Mucosa of rectum (tissue), 2 donors: ENCODE measurements around the gene TMEM44.
"Not testable (repeated sequence)": the region's sequence is repeated elsewhere in the genome, so short reads cannot be mapped to it uniquely, and the experiment has no call there.

Experiments
- H3K27ac ChIP-seq, 2 donors: one replicate each; pipeline ENCODE4 v1.7.0; 2013; ENCODE audit warnings: inconsistent platforms in 2 of 2, low read depth in 2 of 2, low read length in 2 of 2
- H3K27me3 ChIP-seq, 2 donors: one replicate each; pipeline ENCODE4 v1.7.0; 2013; ENCODE audit warnings: low read length in 2 of 2; ENCODE audit not compliant: control insufficient read depth in 2 of 2, insufficient read depth in 2 of 2
- H3K36me3 ChIP-seq, 2 donors: one replicate each; pipeline ENCODE4 v1.7.0; 2013; ENCODE audit warnings: low read length in 2 of 2; ENCODE audit not compliant: control insufficient read depth in 2 of 2, insufficient read depth in 2 of 2
- H3K4me1 ChIP-seq, 2 donors: one replicate each; pipeline ENCODE4 v1.7.0; 2013; ENCODE audit warnings: low read length in 2 of 2, mild to moderate bottlenecking in 1 of 2; ENCODE audit not compliant: control insufficient read depth in 2 of 2, insufficient read depth in 2 of 2
- H3K4me3 ChIP-seq, 2 donors: one replicate each; pipeline ENCODE4 v1.7.0; 2013; ENCODE audit warnings: low read length in 2 of 2
- H3K9ac ChIP-seq, 2 donors: one replicate each; pipeline ENCODE4 v1.7.0; 2013; ENCODE audit warnings: low read length in 2 of 2, low read depth in 1 of 2, mild to moderate bottlenecking in 1 of 2
- H3K9me3 ChIP-seq, 2 donors: one replicate each; pipeline ENCODE4 v1.7.0; 2013; ENCODE audit warnings: low read length in 2 of 2; ENCODE audit not compliant: control insufficient read depth in 2 of 2
- donor health status: healthy.
- donor health status: Normal muscosa, but diverticular disease.

The TMEM44 gene

DNA sequence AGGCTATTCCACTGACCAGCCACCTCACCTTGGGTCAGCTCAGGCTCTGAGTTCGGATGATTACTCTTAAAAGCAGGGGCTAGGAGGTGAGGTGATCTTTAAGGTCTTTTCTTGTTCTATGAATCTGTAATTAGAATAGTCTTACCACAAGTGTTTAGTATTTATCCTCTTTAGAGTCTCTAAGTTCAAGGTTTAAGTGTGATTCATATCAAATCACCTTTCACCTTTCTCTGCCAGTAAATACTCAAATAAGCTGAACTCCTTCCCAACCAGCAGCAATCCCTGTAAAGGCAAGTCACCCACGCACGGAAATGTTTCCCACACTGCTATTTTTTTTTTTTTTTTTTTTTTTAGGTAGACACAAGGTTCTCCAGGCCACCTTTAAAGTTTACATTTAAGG is 14.5 kb upstream of the TMEM44 start:
- H3K36me3 ChIP-seq: peaks cover 70 to 71% of the 10 kb centered on the region in 2 donors
- no peaks in the 10 kb centered on the region for H3K27me3 ChIP-seq
- no peaks in the 10 kb centered on the region for H3K4me1 ChIP-seq
- no peak overlapping the region for H3K27ac ChIP-seq
- no peaks in the 10 kb centered on the region for H3K9me3 ChIP-seq
- no peak overlapping the region for H3K4me3 ChIP-seq
- no peak overlapping the region for H3K9ac ChIP-seq

GRCh38 chr3:194642769-194643168 is 9.6 kb upstream of the TMEM44 start:
- Histone ChIP-seq H3K4me1 (no peaks in the 10 kb centered on the region), H3K27me3 (no peaks in the 10 kb centered on the region), H3K9ac (no peak overlapping the region), H3K36me3 (peaks cover 46 to 56% of the 10 kb centered on the region in 2 donors), H3K9me3 (no peaks in the 10 kb centered on the region), H3K27ac (no peak overlapping the region), H3K4me3 (no peak overlapping the region)

DNA sequence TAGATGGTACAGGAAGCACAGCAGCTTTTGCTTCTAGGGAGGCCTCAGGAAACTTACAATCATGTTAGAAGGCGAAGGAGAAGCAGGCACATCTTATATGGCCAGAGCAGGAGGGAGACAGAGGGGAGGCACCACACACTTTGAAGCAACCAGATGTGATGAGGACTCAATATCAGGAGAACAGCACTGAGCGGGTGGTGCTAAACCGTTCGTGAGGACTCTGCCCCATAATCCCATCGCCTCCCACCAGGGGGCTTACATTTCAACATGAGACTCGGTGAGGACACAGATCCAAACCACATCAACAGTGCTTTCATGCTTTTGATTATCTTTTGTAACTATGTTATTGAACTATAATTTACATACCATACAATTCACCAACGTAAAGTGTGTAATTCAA is 7.6 kb upstream of the TMEM44 start:
- no peaks in the 10 kb centered on the region for H3K27me3 ChIP-seq
- no peak overlapping the region for H3K9ac ChIP-seq
- peaks cover 42 to 45% of the 10 kb centered on the region in 2 donors for H3K36me3 ChIP-seq
- no peaks in the 10 kb centered on the region for H3K4me1 ChIP-seq
- no peaks in the 10 kb centered on the region for H3K9me3 ChIP-seq
- H3K4me3 ChIP-seq: no peak overlapping the region
- no peak overlapping the region for H3K27ac ChIP-seq

- H3K4me1 ChIP-seq: no peaks in the 10 kb centered on the region
- H3K4me3 ChIP-seq: no peak overlapping the region
- no peak overlapping the region for H3K9ac ChIP-seq
- H3K27ac ChIP-seq: no peak overlapping the region
- H3K36me3 ChIP-seq: peaks cover 29 to 34% of the 10 kb centered on the region in 2 donors
- no peaks in the 10 kb centered on the region for H3K27me3 ChIP-seq
- H3K9me3 ChIP-seq: no peaks in the 10 kb centered on the region
Measured at GRCh38 chr3:194638991-194639605, 5.9 kb upstream of the TMEM44 start.

- Histone ChIP-seq H3K27ac (no peak overlapping the region), H3K9ac (no peak overlapping the region), H3K4me3 (no peak overlapping the region), H3K9me3 (no peaks in the 10 kb centered on the region), H3K36me3 (peaks cover 17 to 23% of the 10 kb centered on the region in 2 donors), H3K27me3 (no peaks in the 10 kb centered on the region), H3K4me1 (peaks cover 3 to 4% of the 10 kb centered on the region in 2 donors)
Measured at GRCh38 chr3:194637541-194638400, 4.6 kb upstream of the TMEM44 start.

DNA sequence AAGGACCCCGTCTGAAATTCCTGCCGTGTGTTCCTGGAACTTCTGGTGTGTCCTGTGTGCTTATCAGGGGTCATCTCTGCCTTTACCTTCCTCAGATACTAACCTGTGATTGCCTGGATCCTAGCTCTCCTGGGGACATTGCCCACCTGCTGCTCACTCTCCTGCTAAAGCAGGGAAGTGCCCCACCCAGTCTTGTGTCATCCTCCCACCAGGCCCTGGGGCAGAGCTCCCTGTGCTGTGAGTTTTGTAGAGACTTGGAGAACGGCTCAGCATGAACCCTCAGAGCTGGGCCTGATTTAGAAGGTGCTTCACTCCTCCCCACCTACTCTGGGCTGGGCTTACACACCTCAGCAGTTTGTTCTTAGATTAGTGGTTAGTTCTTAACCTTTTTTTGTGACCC is 3.8 kb upstream of the TMEM44 start:
- Histone ChIP-seq H3K4me1 (peaks cover 7 to 10% of the 10 kb centered on the region in 2 donors), H3K9me3 (no peaks in the 10 kb centered on the region), H3K4me3 (no peak overlapping the region), H3K9ac (no peak overlapping the region), H3K36me3 (peaks cover 14 to 18% of the 10 kb centered on the region in 2 donors), H3K27me3 (no peaks in the 10 kb centered on the region), H3K27ac (no peak overlapping the region)

- Histone ChIP-seq H3K36me3 (peaks cover 14% of the 10 kb centered on the region in 2 donors), H3K27ac (peak overlapping the region; percentile 88 to 94), H3K9ac (peak overlapping the region; percentile 56 to 79), H3K4me1 (peaks cover 7 to 10% of the 10 kb centered on the region in 2 donors), H3K27me3 (no peaks in the 10 kb centered on the region), H3K4me3 (peak overlapping the region; percentile 78 to 80), H3K9me3 (no peaks in the 10 kb centered on the region)
Measured at GRCh38 chr3:194632809-194633348, 340 bp downstream of the TMEM44 start.

GRCh38 chr3:194632226-194632808 is 902 bp downstream of the TMEM44 start:
- Histone ChIP-seq H3K36me3 (peaks cover 16 to 17% of the 10 kb centered on the region in 2 donors), H3K4me3 (peak overlapping the region; percentile 78 to 80), H3K9me3 (no peaks in the 10 kb centered on the region), H3K9ac (peak overlapping the region; percentile 56 to 79), H3K4me1 (peaks cover 7 to 10% of the 10 kb centered on the region in 2 donors), H3K27ac (peak overlapping the region; percentile 88 to 94), H3K27me3 (no peaks in the 10 kb centered on the region)

DNA sequence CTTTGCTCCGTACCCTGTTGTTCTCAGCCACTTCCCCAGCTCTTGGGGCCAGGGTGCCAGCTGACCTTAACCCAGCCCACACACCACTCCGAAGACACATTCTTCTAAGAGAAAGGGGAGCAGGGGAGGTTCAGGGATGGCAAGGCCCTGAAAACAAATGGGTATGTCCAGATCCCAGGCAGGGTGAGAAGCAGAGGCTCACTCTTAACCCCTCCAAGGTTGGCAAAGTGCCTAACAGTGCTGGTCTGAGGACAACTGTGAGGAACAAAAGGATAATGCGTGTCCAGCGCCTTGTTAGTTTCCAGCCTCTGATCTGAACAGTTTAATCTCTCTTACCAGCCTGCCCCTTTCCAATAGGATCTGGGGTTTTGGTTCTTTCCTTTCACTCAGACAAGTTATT is 1.5 kb downstream of the TMEM44 start:
- H3K9me3 ChIP-seq: no peaks in the 10 kb centered on the region
- peaks cover 7 to 10% of the 10 kb centered on the region in 2 donors for H3K4me1 ChIP-seq
- H3K36me3 ChIP-seq: peaks cover 18 to 22% of the 10 kb centered on the region in 2 donors
- no peaks in the 10 kb centered on the region for H3K27me3 ChIP-seq
- H3K9ac ChIP-seq: peak overlapping the region in 1 of 2 donors; percentile 79
- H3K4me3 ChIP-seq: no peak overlapping the region
- H3K27ac ChIP-seq: no peak overlapping the region

DNA sequence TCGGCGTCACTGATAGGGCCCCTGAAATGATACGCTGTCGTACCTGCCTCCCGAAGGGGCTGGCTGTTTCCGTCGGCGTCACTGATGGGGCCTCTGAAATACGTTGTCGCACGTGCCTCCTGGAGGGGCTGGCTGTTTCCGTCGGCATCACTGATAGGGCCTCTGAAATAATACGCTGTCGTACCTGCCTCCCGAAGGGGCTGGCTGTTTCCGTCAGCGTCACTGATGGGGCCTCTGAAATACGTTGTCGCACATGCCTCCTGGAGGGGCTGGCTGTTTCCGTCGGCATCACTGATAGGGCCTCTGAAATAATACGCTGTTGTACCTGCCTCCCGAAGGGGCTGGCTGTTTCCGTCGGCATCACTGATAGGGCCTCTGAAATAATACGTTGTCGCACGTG is 2.5 kb downstream of the TMEM44 start:
- not testable (repeated sequence) for H3K27me3 ChIP-seq, H3K9me3 ChIP-seq, H3K9ac ChIP-seq, H3K27ac ChIP-seq, H3K4me3 ChIP-seq
- peaks cover 25 to 30% of the 10 kb centered on the region in 2 donors for H3K36me3 ChIP-seq
- peaks cover 7 to 10% of the 10 kb centered on the region in 2 donors for H3K4me1 ChIP-seq
